DOHH2 (cell line): Measurements from ENCODE around the gene TCP11L1.

Experiments used
- CTCF ChIP-seq: fragments of 200-600 bp; sonication (generic); IDR thresholded peaks from one replicate; pipeline ENCODE4 v1.5.1; 2014; ENCODE audit warnings: antibody characterized with exemption, mild to moderate bottlenecking, low read depth, low read length; ENCODE audit not compliant: poor library complexity, severe bottlenecking
- EZH2phosphoT487 ChIP-seq: fragments of 200-600 bp; sonication (generic); IDR thresholded peaks from 2 replicates; pipeline ENCODE4 v1.6.1; 2017; ENCODE audit warnings: borderline replicate concordance, mild to moderate bottlenecking, antibody characterized with exemption, low read length, moderate library complexity, mixed read lengths

- TF ChIP-seq CTCF (peak; percentile 95), EZH2phosphoT487 (no peak)
Observed at GRCh38 chr11:33065445-33066178, 26.2 kb downstream of the TCP11L1 start.
